Measurements from ENCODE around the gene DNAI4.

The DNAI4 gene

DNA sequence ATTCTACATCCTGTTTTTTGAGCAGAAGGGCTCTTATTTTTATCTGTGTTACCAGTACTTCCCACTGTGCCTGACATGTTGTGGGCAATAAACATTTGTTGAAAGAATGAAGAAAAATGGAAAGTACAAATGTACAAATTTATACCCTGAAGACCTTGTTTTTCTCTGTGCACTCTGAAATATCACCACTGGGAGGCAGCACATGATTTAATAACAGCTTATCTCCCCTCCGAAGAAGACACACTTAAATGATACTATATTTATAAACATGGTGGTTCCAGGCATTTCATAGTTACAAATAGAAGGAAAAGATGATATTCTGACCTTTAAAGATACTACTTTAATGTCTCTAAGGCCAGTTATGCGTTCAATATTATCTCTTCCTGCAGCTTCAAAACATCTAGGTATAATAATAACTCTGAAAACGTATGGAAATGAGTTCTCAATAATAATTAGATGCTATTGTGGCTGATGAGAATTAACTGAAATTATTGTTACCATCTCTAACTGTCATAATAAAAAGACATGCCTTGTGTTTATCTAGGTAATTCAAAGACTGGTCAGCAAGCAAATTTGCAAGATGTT is 159.6 kb downstream of the DNAI4 start:
- no peak for DNase-seq (ENCODE audit: low read depth, low spot score)

Measured in iPS DF 19.7 (cell line).